ENCODE data around the gene CDC23. TPM values are rescaled to one million over a fixed set of nuclear protein-coding genes. Genes with fewer than 3 reads are reported as not detected.
A peak's percentile ranks its signal among the peaks of the same experiment; 100 is the strongest.
"Not testable (repeated sequence)": the region's sequence is repeated elsewhere in the genome, so short reads cannot be mapped to it uniquely, and the experiment has no call there.

CDC23 gene, protein sequence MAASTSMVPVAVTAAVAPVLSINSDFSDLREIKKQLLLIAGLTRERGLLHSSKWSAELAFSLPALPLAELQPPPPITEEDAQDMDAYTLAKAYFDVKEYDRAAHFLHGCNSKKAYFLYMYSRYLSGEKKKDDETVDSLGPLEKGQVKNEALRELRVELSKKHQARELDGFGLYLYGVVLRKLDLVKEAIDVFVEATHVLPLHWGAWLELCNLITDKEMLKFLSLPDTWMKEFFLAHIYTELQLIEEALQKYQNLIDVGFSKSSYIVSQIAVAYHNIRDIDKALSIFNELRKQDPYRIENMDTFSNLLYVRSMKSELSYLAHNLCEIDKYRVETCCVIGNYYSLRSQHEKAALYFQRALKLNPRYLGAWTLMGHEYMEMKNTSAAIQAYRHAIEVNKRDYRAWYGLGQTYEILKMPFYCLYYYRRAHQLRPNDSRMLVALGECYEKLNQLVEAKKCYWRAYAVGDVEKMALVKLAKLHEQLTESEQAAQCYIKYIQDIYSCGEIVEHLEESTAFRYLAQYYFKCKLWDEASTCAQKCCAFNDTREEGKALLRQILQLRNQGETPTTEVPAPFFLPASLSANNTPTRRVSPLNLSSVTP
- polyA plus RNA-seq (ENCODE audit: low read depth in 6 of 6) = 10 to 100 TPM; 12.6 to 26.0 (median 14.1) TPM

DNA sequence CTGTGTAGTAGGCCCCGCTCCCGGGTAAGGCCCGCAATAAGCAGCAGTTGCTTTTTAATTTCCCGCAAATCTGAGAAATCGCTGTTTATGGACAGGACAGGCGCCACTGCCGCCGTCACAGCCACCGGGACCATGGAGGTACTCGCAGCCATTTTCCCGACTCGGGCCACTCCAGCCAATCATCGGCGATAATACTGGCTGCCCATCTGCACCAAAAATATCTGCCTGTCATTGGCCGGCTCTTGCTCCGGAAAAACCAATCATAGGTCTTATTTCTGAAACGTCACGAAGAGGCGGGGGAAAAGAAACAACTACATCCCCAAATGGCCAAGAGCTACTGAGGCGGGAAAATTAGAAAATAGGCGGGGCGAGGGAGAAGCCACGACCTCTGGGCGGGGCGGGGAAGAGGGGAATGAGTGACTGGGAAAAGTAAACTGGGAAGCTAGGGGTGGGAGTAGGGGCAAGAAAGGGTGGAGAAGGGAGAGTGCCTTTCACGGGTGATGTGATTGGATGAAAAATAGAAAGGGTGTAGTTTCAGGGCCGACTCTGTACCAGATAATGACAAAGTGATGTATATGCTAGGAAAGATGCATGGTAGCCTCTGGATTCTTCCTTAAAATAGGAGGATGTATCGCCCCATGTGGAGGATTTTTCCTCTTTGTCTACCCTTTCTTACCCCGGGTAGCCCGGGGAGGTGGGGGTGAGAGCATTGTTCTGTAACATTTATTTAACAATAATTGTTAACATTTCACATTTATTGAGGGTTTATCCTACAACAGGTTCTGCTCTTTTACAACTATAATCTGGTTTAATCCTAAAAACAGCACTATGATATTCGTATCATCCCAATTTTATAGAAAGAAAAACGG lies at the start of gene CDC23:
Gene CDC23 (minus strand): TSS at position 163 of the 869 bp plus-strand sequence. CDS start 11 bp downstream, at position 152.
- ATAC-seq (ENCODE audit: low read depth in 2 of 2) (peak; percentile 97), DNase-seq (peak; percentile 92)
- H3K27ac Mint-ChIP-seq = peak within 1 kb of the TSS; percentile 94 to 99 (median 98)
- H3K9me3 Mint-ChIP-seq = no peaks in the 10 kb centered on the region
- H3K4me1 Mint-ChIP-seq = peaks cover 18 to 32% (median 19%) of the 10 kb centered on the region in 3 donors
- peak within 1 kb of the TSS; percentile 95 to 100 (median 99) for H3K4me3 Mint-ChIP-seq
- peaks cover 0 to under 1% of the 10 kb centered on the region in 2 donors for H3K36me3 Mint-ChIP-seq
- H3K27me3 Mint-ChIP-seq = peaks cover under 1 to 4% (median under 1%) of the 10 kb centered on the region in 3 donors

DNA sequence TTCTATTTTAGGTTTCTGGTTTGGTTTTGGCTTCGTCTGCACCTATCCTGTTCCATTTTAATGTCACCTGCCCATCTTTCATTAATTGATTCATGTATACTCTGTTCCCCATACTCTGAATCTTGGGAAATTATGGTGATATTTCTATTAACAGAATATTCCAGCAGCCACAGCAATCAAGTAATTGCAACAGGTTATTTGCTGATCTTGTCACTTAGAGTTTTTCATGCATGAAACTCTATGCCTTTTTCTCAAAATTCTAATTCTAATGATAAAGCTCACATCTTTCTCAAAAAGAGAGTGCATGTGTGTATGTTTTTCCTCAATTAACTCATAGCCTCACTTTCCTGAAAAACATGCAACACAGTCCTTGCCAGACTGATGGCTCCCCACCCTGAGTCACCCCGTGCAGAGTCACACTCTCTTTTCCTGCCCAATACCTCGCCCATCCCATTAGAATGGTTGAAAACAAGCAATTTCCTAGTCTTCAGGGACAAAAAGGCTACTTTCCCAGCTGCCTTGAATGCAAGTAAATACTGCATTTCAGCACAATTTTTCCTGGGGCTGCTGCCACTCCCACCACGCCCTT lies 45.7 kb upstream of the CDC23 start:
- Mint-ChIP-seq H3K36me3 (no peaks in the 10 kb centered on the region), H3K4me3 (no peak overlapping the region)

DNA sequence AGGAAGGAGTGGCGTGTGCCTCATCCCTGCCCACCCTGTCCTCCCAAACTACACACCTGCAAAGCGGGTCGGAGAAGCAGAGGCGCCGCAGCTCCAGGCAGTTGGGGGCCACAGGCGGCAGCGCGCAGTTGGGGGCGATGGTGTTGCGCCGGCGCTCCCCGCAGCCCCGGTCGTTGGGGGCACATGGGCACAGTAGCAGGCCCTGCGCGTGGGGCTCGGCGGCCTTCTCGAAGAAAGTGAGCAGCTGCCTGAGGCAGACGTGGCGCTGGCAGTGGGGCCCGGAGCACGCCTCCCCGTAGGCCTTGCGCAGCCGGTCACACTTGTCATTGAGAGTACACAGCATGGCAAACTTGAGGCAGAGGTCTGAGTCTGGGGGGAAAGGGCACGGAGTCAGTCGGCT lies 44.5 kb upstream of the CDC23 start:
- DNase-seq (no peak), ATAC-seq (ENCODE audit: low read depth in 2 of 2) (no peak)
- Mint-ChIP-seq H3K4me3 (no peak overlapping the region), H3K27me3 (peaks cover 9 to 31% (median 21%) of the 10 kb centered on the region in 3 donors), H3K9me3 (peaks cover 0 to 2% (median 0%) of the 10 kb centered on the region in 7 donors), H3K4me1 (no peaks in the 10 kb centered on the region), H3K36me3 (no peaks in the 10 kb centered on the region), H3K27ac (no peak overlapping the region)

More for the DNA sequence above, 45.7 kb upstream of the CDC23 start:
- Mint-ChIP-seq H3K27me3 (peaks cover 9 to 26% (median 21%) of the 10 kb centered on the region in 3 donors), H3K4me1 (no peaks in the 10 kb centered on the region), H3K27ac (no peak overlapping the region), H3K9me3 (peaks cover 0 to 2% (median 0%) of the 10 kb centered on the region in 7 donors)
- ATAC-seq (ENCODE audit: low read depth in 2 of 2) = no peak
- no peak for DNase-seq

DNA sequence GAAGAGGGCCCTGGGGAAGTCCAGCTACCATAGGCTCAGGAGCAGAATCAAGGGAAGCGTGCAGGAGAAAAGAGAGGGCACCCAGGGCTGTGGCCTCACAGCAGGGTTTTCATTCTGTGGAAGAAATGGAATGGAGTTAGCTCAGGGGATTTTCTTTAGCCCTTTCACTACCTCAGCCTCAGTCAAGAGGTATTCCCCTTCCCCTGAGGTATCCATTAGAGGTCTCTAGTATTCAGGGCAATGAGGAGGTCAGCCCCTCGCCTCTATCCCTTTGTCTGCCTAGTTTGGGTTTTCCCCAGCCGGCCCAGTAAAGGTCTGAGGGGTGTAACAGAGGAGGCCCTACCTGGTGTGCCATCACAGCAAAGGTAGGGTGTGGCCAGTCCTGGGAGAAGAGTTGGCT lies 39.8 kb upstream of the CDC23 start:
- Mint-ChIP-seq H3K9me3 (peaks cover 0 to 2% (median 0%) of the 10 kb centered on the region in 7 donors), H3K36me3 (no peaks in the 10 kb centered on the region), H3K4me1 (no peaks in the 10 kb centered on the region), H3K4me3 (no peak overlapping the region), H3K27me3 (peaks cover 6 to 25% (median 18%) of the 10 kb centered on the region in 3 donors), H3K27ac (no peak overlapping the region)
- ATAC-seq (ENCODE audit: low read depth in 2 of 2) = no peak
- no peak for DNase-seq

DNA sequence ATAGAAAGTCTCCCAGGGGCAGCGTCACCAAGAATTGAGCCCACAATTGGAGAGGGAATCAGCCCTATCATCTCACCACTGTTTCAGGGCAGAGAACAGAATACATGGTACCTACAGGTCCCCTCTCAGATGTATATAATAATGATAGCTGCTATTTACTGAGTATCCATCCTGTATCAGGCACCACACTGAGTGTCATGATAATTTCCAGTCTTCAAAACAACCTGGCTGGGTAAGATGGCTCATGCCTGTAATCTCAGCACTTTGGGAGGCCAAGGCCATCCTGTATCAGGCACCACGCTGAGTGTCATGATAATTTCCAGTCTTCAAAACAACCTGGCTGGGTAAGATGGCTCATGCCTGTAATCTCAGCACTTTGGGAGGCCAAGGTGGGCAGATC lies 34.7 kb upstream of the CDC23 start:
- ATAC-seq (ENCODE audit: low read depth in 2 of 2); H3K36me3 Mint-ChIP-seq; H3K9me3 Mint-ChIP-seq; DNase-seq; H3K27ac Mint-ChIP-seq; H3K4me1 Mint-ChIP-seq; H3K4me3 Mint-ChIP-seq: not testable (repeated sequence)
- H3K27me3 Mint-ChIP-seq = peaks cover 10 to 34% (median 28%) of the 10 kb centered on the region in 3 donors

DNA sequence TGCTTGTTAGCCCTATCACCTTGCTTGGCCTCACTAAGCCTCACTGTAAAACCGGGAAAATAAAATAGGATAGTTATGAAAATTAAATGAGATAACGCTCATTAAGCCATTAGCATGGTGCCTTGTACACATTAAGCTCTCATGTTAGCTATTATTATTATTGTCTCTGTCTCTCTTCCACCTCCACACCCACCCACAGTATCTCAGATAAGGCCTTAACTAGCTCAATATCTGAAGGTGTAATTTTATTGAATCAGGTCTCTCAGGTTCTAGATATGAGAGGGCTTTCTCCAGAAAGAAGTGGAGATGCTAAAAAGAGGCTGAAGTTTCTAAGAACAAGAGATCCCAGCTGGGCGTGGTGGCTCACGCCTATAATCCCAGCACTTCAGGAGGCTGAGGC lies 33.7 kb upstream of the CDC23 start:
- DNase-seq = no peak
- no peak overlapping the region for H3K4me3 Mint-ChIP-seq
- H3K27me3 Mint-ChIP-seq = peaks cover 10 to 41% (median 33%) of the 10 kb centered on the region in 3 donors
- H3K9me3 Mint-ChIP-seq = peaks cover 0 to 2% (median 0%) of the 10 kb centered on the region in 7 donors
- no peaks in the 10 kb centered on the region for H3K36me3 Mint-ChIP-seq
- H3K27ac Mint-ChIP-seq = no peak overlapping the region
- ATAC-seq (ENCODE audit: low read depth in 2 of 2) = no peak
- peaks cover 0 to 6% (median 5%) of the 10 kb centered on the region in 3 donors for H3K4me1 Mint-ChIP-seq

DNA sequence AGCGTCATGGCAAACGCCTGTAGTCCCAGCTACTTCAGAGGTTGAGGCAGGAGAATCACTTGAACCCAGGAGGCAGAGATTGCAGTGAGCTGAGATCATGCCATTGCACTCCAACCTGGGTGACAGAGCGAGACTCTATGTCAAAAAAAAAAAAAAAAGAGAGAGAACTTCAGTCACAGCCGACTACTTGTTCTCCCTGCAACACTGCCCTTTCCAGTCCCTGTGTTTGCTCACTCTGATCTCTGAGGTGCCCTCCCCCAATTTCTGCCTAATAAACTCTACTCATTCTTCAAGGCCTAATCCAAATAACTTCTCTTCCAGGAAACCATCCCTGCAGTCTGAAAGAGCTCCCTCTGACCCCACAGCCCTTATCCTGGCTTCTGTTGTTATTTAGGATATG lies 33.2 kb upstream of the CDC23 start:
- no peak for ATAC-seq (ENCODE audit: low read depth in 2 of 2)
- Mint-ChIP-seq H3K9me3 (peaks cover 0 to 2% (median 0%) of the 10 kb centered on the region in 7 donors), H3K36me3 (no peaks in the 10 kb centered on the region), H3K27me3 (peaks cover 11 to 40% (median 37%) of the 10 kb centered on the region in 3 donors), H3K27ac (no peak overlapping the region), H3K4me3 (no peak overlapping the region), H3K4me1 (peaks cover 2 to 10% (median 9%) of the 10 kb centered on the region in 3 donors)
- DNase-seq = no peak

DNA sequence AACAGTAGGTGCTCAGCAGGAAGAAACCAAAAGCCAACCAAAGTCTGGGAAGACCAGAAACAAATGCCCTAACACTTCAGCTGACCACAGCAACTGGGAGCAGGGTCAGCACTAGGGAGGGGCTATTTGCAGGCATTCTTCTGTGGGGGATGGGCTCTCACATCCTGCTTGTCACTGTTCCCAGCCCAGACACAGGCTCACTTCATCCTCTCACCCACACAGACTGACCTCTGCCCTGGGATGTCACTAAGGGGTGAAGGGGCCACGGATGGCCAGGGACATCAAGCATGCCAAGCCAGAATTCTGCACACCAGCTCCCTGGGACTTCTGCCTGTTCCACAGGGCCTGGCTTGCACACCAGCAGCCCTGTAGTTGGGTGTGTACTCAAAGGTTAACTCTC lies 32.6 kb upstream of the CDC23 start:
- peak overlapping the region in 1 of 8 donors; percentile 48 for H3K4me3 Mint-ChIP-seq
- peaks cover 0 to 2% (median 0%) of the 10 kb centered on the region in 7 donors for H3K9me3 Mint-ChIP-seq
- no peaks in the 10 kb centered on the region for H3K36me3 Mint-ChIP-seq
- no peak for DNase-seq
- no peak for ATAC-seq (ENCODE audit: low read depth in 2 of 2)
- peak overlapping the region in 1 of 6 donors; percentile 26 for H3K27ac Mint-ChIP-seq
- H3K4me1 Mint-ChIP-seq = peaks cover 9 to 16% (median 16%) of the 10 kb centered on the region in 3 donors
- H3K27me3 Mint-ChIP-seq = peaks cover 17 to 46% (median 43%) of the 10 kb centered on the region in 3 donors

DNA sequence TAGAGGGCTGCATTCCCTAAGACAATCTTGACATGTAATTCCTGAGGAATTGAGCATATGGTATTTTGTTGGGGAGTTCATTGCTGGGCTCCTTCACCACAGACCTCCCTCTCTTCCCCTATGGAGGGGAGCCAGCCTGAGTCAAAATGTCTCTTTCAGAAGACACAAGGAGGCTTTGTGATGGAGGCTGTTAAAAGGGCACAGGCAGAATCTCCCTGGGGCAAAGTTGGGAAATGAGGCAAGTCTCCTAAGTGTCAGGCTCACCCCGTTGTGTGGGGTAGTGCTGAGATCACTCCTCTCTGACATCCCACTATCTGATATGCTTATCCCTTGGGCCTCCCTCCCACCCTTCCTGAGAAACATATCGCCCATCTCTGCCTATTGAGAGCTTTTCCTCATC lies 30.7 kb upstream of the CDC23 start:
- H3K27me3 Mint-ChIP-seq = peaks cover 22 to 60% (median 50%) of the 10 kb centered on the region in 3 donors
- no peaks in the 10 kb centered on the region for H3K36me3 Mint-ChIP-seq
- DNase-seq = no peak
- peaks cover 12 to 20% (median 19%) of the 10 kb centered on the region in 3 donors for H3K4me1 Mint-ChIP-seq
- H3K4me3 Mint-ChIP-seq = peak overlapping the region in 1 of 8 donors; percentile 53
- ATAC-seq (ENCODE audit: low read depth in 2 of 2) = no peak
- H3K27ac Mint-ChIP-seq = no peak overlapping the region
- H3K9me3 Mint-ChIP-seq = peaks cover 0 to 2% (median 0%) of the 10 kb centered on the region in 7 donors

DNA sequence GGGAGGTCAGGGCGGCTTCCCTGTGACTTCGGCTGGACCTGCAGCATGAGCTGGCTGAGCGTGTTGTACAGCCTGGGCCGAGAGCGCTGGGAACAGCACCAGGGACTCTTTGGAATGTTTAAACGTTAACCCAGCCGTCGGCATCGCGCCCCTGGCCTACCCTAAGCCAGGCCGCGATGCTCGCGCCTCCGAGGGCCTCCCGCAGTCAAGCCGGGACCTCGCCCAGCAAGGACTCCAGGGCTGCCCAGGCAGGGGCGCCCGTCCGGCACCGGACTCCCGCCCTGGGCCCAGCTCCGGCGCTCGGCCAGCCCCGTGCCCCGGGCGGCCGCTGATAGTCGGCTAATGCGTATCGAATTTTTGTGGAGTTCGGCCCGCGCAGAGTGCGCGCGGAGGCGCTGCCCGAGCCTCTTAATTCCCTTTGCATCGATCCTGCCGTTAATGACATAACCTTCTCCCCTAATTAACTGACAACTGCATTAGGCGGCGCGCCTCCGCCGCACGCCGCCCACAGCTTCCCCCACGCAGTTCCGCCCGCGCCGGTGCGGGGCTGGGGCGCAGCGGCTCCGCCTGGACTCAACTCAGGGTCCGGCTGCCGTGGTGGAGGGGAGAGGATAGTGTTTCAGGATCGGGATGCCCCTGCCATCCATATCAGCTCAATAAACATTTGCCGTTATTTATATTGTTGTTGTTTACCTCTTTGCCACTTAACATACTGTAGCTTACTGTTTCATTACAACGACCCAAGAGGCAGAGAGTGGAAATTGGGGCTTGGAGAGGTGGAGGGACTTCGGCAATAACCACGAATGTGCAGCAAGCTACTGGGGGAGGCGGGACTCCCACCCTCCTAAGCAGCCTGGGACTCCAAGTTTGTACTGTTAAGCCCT lies 28.8 kb upstream of the CDC23 start:
- peak overlapping the region; percentile 33 to 89 (median 76) for H3K4me3 Mint-ChIP-seq
- ATAC-seq (ENCODE audit: low read depth in 2 of 2) (peak; percentile 76 to 77), DNase-seq (no peak)
- H3K27me3 Mint-ChIP-seq = peaks cover 22 to 63% (median 52%) of the 10 kb centered on the region in 3 donors
- no peaks in the 10 kb centered on the region for H3K36me3 Mint-ChIP-seq
- peaks cover 0 to 2% (median 0%) of the 10 kb centered on the region in 7 donors for H3K9me3 Mint-ChIP-seq
- H3K4me1 Mint-ChIP-seq = peaks cover 12 to 20% (median 19%) of the 10 kb centered on the region in 3 donors
- H3K27ac Mint-ChIP-seq = no peak overlapping the region

DNA sequence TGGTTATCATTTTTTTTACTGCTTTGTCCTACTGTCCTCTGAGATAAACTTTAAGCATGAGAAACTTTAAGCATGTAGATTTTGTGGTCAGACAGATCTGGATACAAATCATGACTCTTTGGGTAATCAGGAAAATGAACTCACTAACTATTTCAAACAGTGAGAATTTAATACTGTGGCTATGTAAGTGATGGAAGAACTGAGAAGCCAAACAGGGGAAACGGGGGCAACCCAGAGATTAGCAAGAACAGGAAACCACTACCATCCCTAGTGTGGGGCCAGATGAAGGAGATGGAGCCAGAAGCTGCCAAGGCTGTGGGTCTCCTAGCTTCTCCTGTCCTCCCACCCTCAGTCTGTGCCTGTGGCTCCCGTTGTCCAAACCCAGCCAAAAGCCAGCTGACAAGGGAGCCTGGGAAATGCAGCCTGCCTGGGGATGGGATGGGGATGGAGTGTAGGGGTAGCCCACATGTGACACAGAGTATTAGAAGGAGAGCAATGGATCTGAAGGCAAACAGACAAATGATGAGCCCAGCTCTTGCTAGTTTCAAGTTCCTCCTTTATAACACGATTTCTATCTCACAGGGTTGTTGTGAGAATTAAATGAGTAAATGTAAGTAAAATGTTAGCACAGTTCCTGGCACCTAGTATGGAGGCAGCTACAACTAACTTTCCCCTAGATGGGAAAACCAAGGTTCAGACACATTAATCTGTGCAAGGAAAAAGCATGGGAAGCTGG lies 27.7 kb upstream of the CDC23 start:
- peaks cover 22 to 58% (median 45%) of the 10 kb centered on the region in 3 donors for H3K27me3 Mint-ChIP-seq

More for the DNA sequence above, 27.7 kb upstream of the CDC23 start:
- peaks cover 12 to 20% (median 19%) of the 10 kb centered on the region in 3 donors for H3K4me1 Mint-ChIP-seq
- peaks cover 0 to 2% (median 0%) of the 10 kb centered on the region in 7 donors for H3K9me3 Mint-ChIP-seq
- peak overlapping the region in 7 of 8 donors; percentile 31 to 89 (median 67) for H3K4me3 Mint-ChIP-seq
- peak overlapping the region in 1 of 6 donors; percentile 9 for H3K27ac Mint-ChIP-seq
- ATAC-seq (ENCODE audit: low read depth in 2 of 2) = peak; percentile 38 to 49
- no peak for DNase-seq
- no peaks in the 10 kb centered on the region for H3K36me3 Mint-ChIP-seq
